Occipital lobe (tissue), 2 donors: ENCODE data around the gene PREX1. TPM values are rescaled to one million over a fixed set of nuclear protein-coding genes. Genes with fewer than 3 reads are reported as not detected.

Experiments
- DNase-seq: peaks from one replicate; lab custom pipeline; 2025; lab: John Stamatoyannopoulos, UW
- total RNA-seq: library from RNA; depleted of rRNA; stranded (reverse); fragments of >200 nt; gene quantifications from one replicate; pipeline ENCODE4 v1.2.3, GENCODE V29; 2014

Gene PREX1
- total RNA-seq, 1 donor from 2014 or later = 21.1 TPM

GRCh38 chr20:48639899-48640298 is 187.9 kb downstream of the PREX1 start:
- no peak for DNase-seq

- DNase-seq = no peak
These were observed 189.3 kb downstream of the PREX1 start for GRCh38 chr20:48638546-48638945.

- no peak for DNase-seq
These were observed 190.3 kb downstream of the PREX1 start for GRCh38 chr20:48637461-48637860.

- DNase-seq = no peak
These were observed 191.5 kb downstream of the PREX1 start for GRCh38 chr20:48636301-48636700.

- DNase-seq = peak; percentile 53
These were observed 192.0 kb downstream of the PREX1 start for GRCh38 chr20:48635791-48636267.

- DNase-seq = no peak
These were observed 192.4 kb downstream of the PREX1 start for GRCh38 chr20:48635361-48635760.

GRCh38 chr20:48634641-48635040 is 193.2 kb downstream of the PREX1 start:
- no peak for DNase-seq

GRCh38 chr20:48633620-48634257 is 194.1 kb downstream of the PREX1 start:
- no peak for DNase-seq

GRCh38 chr20:48632825-48633619 is 194.8 kb downstream of the PREX1 start:
- no peak for DNase-seq

- DNase-seq = no peak
These were observed 195.6 kb downstream of the PREX1 start for GRCh38 chr20:48632017-48632824.

- DNase-seq = no peak
These were observed 196.4 kb downstream of the PREX1 start for GRCh38 chr20:48631114-48632016.

GRCh38 chr20:48630342-48631075 is 197.3 kb downstream of the PREX1 start:
- no peak for DNase-seq

- DNase-seq = no peak
These were observed 197.9 kb downstream of the PREX1 start for GRCh38 chr20:48629960-48630315.

GRCh38 chr20:48629069-48629959 is 198.5 kb downstream of the PREX1 start:
- no peak for DNase-seq

GRCh38 chr20:48627737-48628128 is 200.1 kb downstream of the PREX1 start:
- DNase-seq = no peak

GRCh38 chr20:48626938-48627736 is 200.7 kb downstream of the PREX1 start:
- DNase-seq = no peak

- DNase-seq = peak; percentile 30
These were observed 201.4 kb downstream of the PREX1 start for GRCh38 chr20:48626226-48626937.
